SU-DHL-6 (cell line): ENCODE measurements around the gene DTX3.

Experiments used
- H2AFZ ChIP-seq: fragments of 200-600 bp; sonication (generic); 2 replicates; pipeline ENCODE4 v1.6.1; 2014; ENCODE audit warnings: low read depth, mild to moderate bottlenecking, moderate library complexity, mixed read lengths, antibody characterized with exemption, low read length; ENCODE audit not compliant: severe bottlenecking
- H3F3A ChIP-seq: fragments of 200-600 bp; shearing (Covaris generic); 2 replicates; pipeline ENCODE4 v1.6.0; 2016; ENCODE audit warnings: antibody characterized with exemption, mild to moderate bottlenecking; ENCODE audit not compliant: insufficient read depth
- H3K27ac ChIP-seq: fragments of 200-600 bp; sonication (generic); 2 replicates; pipeline ENCODE4 v1.5.1; 2016; ENCODE audit warnings: low read depth, mild to moderate bottlenecking, low read length, moderate library complexity, mixed read lengths
- H3K27me3 ChIP-seq: fragments of 200-600 bp; sonication (generic), shearing (Covaris generic); 2 replicates; pipeline ENCODE4 v1.6.0; 2014; ENCODE audit warnings: mild to moderate bottlenecking, low read length
- H3K36me3 ChIP-seq: fragments of 200-600 bp; sonication (generic); 2 replicates; pipeline ENCODE4 v1.6.1; 2014; ENCODE audit warnings: mild to moderate bottlenecking, low read length, mixed read lengths
- H3K4me2 ChIP-seq: fragments of 300-600, 200-600 bp; shearing (Covaris generic), sonication (generic); 2 replicates; pipeline ENCODE4 v1.6.0; 2014; ENCODE audit warnings: low read length, low read depth, mild to moderate bottlenecking; ENCODE audit not compliant: poor library complexity, severe bottlenecking
- H3K4me3 ChIP-seq: fragments of 200-600 bp; sonication (generic); 2 replicates; pipeline ENCODE4 v1.5.1; 2014; ENCODE audit warnings: antibody characterized with exemption, low read length, mild to moderate bottlenecking, mixed read lengths; ENCODE audit not compliant: insufficient read depth, poor library complexity, severe bottlenecking
- H3K79me2 ChIP-seq: fragments of 200-600 bp; sonication (generic); 2 replicates; pipeline ENCODE4 v1.6.1; 2014; ENCODE audit warnings: mild to moderate bottlenecking, low read length, moderate library complexity; ENCODE audit not compliant: insufficient read depth
- H3K9ac ChIP-seq: fragments of 200-600 bp; sonication (generic); 2 replicates; pipeline ENCODE4 v1.7.0; 2014; ENCODE audit warnings: mild to moderate bottlenecking, low read length
- H3K9me2 ChIP-seq: fragments of 200-600 bp; sonication (generic); replicated peaks from 2 replicates; pipeline ENCODE4 v1.6.1; 2014; ENCODE audit warnings: low read length; ENCODE audit not compliant: insufficient read depth
- H3K9me3 ChIP-seq: fragments of 200-600 bp; sonication (generic); 2 replicates; pipeline ENCODE4 v1.6.1; 2014; ENCODE audit warnings: low read length, mixed read lengths; ENCODE audit not compliant: insufficient read depth
- H4K20me1 ChIP-seq: fragments of 200-600 bp; sonication (generic); 2 replicates; pipeline ENCODE4 v1.6.1; 2014; ENCODE audit warnings: low read depth, mild to moderate bottlenecking, antibody characterized with exemption, low read length, moderate library complexity, mixed read lengths
- CTCF ChIP-seq: fragments of 200-600 bp; sonication (generic); IDR thresholded peaks from one replicate; pipeline ENCODE4 v1.5.1; 2017; ENCODE audit warnings: antibody characterized with exemption, mild to moderate bottlenecking, low read length, moderate library complexity; ENCODE audit not compliant: insufficient read depth, poor library complexity, severe bottlenecking
- EZH2phosphoT487 ChIP-seq: fragments of 200-600 bp; sonication (generic), shearing (Covaris generic); conservative IDR thresholded peaks from 2 replicates; pipeline ENCODE4 v1.6.1; 2018; ENCODE audit warnings: mild to moderate bottlenecking, antibody characterized with exemption, low read length, moderate library complexity, mixed read lengths

DTX3 gene

GRCh38 chr12:57574795-57575194 is 29.8 kb upstream of the DTX3 start:
- Histone ChIP-seq H3K9ac (no peak overlapping the region), H3K79me2 (no peaks in the 10 kb centered on the region), H2AFZ (no peak overlapping the region), H3K36me3 (no peaks in the 10 kb centered on the region), H3F3A (no peaks in the 10 kb centered on the region), H3K4me2 (no peak overlapping the region), H3K9me3 (no peaks in the 10 kb centered on the region), H3K4me3 (no peak overlapping the region), H3K9me2 (no peaks in the 10 kb centered on the region), H3K27me3 (no peaks in the 10 kb centered on the region), H4K20me1 (no peaks in the 10 kb centered on the region), H3K27ac (no peak overlapping the region)
- TF ChIP-seq EZH2phosphoT487, result no peak
- TF ChIP-seq CTCF, result no peak

GRCh38 chr12:57575771-57576612 is 28.6 kb upstream of the DTX3 start:
- H3K27me3 ChIP-seq, result no peaks in the 10 kb centered on the region
- TF ChIP-seq CTCF (no peak), EZH2phosphoT487 (no peak)
- H3K9me2 ChIP-seq, result no peaks in the 10 kb centered on the region
- no peaks in the 10 kb centered on the region for H3K79me2 ChIP-seq
- H3K27ac ChIP-seq, result no peak overlapping the region
- no peaks in the 10 kb centered on the region for H3K9me3 ChIP-seq
- H3K4me2 ChIP-seq, result no peak overlapping the region
- H3K36me3 ChIP-seq, result no peaks in the 10 kb centered on the region
- no peak overlapping the region for H3K9ac ChIP-seq
- H3F3A ChIP-seq, result no peaks in the 10 kb centered on the region
- no peak overlapping the region for H3K4me3 ChIP-seq
- no peak overlapping the region for H2AFZ ChIP-seq
- no peaks in the 10 kb centered on the region for H4K20me1 ChIP-seq

- no peaks in the 10 kb centered on the region for H3F3A ChIP-seq
- no peak overlapping the region for H3K4me2 ChIP-seq
- H3K4me3 ChIP-seq, result no peak overlapping the region
- no peaks in the 10 kb centered on the region for H3K36me3 ChIP-seq
- no peaks in the 10 kb centered on the region for H3K27me3 ChIP-seq
- no peaks in the 10 kb centered on the region for H3K9me2 ChIP-seq
- no peaks in the 10 kb centered on the region for H4K20me1 ChIP-seq
- no peak overlapping the region for H3K27ac ChIP-seq
- no peak for TF ChIP-seq CTCF
- TF ChIP-seq EZH2phosphoT487, result no peak
- no peak overlapping the region for H2AFZ ChIP-seq
- no peaks in the 10 kb centered on the region for H3K79me2 ChIP-seq
- no peak overlapping the region for H3K9ac ChIP-seq
- H3K9me3 ChIP-seq, result no peaks in the 10 kb centered on the region
These were observed 27.9 kb upstream of the DTX3 start for GRCh38 chr12:57576613-57577160.
